GM21526 (cell line): Measurements from ENCODE around the gene SSR4.

Experiments
- ATAC-seq: cut with Tn5 transposase; IDR thresholded peaks from one replicate; pipeline ENCODE4 v1.9.1; 2021; ENCODE audit warnings: moderate library complexity; ENCODE audit not compliant: unreplicated experiment, low FRiP score

The SSR4 gene

DNA sequence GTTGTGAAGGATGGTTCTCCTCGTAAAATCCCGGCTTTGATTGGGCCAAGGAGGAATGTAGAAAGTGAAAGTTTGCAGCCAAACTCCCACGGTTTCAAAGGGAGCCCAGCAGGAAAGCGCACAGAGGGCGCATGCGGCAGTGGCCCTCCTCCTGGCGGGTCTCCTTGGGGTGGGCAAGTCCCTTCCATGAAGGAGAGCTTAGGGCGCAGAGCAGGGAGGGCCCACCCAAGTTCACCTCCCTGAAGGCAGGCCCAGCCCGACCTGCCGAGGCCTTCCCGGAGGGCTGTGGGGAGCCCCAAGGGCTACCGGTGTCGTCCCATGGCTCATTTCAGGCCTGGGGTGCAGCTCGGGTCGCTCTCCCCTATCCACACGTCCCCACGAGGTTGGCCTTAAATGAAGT, 33.8 kb downstream of the SSR4 start:
- ATAC-seq = no peak

DNA sequence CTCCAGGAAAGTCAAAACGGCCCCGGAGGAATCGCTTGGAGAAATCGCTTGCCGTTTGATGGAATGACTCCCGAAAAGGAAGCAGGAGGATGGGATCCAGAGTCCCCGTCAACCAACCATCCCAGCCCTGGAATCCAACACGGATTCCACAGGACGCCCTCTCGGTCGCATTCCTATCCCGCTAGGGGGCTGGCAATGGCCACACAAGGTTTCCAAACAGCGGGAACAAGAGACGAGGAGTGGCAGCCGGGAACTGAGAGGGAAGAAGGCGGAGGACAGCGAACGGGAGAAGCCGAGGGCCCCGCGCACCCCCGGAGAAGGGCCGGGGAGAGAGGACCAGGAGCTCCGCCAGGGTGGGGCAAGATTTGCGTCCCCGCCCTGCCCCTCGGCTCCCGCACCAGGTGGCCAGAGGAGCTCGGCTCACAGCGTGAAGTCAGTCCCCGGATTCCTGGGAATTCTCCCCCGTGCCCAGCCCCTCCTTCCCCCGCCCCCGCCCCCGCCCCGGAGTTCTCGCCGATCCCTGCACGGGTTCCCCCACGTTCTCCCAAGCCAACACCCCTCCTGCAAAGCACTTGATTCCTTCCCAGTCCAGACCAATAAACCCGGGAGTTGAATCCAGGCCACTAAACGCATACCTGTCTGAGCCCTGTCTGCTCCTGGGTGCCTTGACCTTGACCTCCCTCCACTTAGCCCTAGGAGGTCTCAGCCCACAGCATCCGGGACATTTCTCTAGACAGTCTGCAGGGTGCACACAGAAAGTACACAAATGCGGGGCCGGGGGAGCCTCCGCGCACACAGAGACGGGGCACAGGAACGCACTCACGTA, 34.5 kb downstream of the SSR4 start:
- ATAC-seq = no peak

DNA sequence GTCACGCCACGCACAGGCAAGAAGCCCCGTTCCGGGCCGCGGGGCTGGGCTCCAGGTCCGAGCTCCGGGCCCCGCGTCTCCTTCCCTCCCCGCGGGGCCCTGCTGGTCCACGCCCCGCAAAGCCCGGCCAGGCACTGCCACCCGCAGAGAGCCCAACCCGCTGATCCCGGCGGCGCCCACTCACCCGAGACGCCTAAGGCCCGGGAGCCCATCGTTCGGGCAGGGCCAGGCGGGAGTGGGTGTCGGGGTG, 35.0 kb downstream of the SSR4 start:
- ATAC-seq = no peak

DNA sequence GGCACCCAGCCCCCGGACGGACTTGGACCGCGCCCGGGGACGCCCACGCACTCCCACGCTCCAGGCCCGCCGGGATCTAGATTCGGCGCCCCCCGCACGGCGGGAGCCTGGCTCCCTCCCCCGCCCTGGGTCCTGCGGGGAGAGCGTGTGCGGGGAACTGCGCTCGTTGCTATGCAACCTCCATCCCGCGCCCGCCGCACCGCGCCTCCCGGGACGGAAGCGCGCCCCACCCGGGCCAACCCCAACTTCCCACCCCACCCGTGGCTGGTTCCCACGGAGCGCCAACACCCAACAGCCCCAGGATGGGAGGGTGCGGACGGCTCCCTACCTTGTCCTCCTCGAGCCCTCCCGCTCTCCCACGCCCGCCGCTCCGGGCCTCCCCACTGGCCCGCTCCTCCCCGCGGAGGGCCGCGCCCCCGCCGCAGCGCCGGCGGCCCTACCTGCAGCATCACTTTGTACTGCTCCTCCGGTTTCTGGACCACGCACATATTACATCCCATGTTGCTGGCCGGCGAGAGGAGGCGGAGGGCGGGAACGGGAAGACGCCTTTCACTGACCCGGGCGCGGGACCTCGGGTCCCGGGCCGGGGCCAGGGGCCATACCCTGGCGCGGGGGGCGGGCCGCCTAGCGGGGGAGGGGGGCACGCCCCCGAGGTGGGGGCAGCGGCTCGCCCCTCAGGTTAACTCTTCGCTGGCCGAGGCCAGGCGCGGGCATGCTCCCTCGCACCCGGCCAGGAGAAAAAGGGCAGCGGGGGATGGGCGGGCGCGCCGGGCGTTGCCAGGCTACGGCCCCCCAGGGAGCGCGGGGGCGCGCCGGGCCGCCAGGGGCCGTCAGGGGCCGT, 35.6 kb downstream of the SSR4 start, which contains the start of gene PDZD4:
TSS of gene PDZD4 (minus strand) at position 746 of the 841 bp plus-strand sequence. CDS start at position 500, 246 bp downstream.
- no peak for ATAC-seq

DNA sequence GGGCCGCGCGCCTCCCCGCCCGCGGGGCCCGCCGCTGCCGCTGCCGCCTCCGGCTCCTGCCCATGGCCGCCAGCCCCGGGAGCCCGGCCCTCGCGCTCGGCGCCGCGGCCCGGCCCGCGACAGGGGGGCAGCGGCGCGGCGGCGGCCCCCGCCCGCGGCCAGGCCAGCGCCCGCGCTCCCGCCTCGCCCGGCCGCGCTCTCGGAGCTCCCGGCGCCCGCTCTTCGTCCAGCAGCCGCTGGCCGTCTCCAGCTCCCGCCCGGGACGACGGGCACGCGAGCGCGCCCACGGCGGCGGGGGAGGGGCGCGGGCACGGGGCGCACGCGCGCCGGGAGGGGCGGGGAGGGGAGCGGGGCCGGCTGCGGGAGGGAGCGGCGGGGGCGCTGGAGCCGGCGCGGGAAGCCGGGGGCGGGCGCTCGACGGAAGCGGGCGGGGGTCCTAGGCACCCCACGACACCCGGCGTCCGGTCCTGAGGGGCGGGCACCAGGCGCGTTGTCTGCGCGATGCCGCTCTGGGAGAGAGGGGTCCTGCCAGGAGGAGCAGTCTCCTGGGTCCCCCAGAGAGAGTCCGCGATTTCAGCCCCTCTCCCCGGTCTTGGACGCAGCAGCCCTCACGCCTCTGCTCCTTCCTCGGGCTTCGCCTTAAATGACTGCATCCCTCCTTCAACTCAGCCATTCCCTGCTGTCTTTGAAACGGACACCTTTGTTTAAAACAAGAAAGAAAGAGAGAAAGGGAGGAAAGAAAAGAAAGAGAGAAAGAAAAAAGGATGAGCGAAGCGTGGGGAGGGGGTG, 36.4 kb downstream of the SSR4 start:
- ATAC-seq = no peak

DNA sequence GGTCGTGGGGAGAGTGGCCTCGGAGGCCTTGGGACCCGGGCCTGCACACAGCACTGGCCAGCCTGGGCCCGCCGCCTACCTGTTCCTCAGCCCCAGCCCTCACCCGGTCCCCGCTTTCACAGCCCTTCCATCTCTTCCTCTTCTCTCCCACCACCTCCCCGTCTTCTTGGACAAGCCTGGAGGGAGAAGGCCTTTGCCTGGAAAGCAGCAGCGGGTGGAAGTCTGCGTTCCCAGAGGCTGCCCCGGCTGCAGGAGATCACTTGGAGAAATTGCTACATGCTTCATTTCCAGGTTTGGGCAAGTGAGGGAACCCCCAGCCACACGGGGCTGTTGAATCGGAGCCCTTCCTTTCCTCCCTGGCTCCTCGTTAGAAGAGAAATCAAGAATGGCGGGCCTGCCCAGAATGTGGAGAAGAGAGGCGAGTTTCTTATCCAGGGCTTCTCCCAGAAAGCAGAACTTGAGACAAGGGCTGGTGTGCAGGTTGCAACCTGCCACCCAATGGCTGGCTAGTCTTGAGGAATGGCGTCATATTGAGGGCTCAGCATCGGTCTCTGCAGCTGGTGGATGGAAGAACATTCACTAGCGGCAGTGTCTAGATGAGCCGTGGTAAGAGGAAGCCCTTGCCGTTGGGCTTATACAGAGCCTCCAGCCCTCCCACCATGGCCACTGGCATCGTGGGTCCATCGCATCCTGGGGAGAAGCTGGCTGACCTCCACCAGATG, 37.1 kb downstream of the SSR4 start:
- ATAC-seq = no peak

DNA sequence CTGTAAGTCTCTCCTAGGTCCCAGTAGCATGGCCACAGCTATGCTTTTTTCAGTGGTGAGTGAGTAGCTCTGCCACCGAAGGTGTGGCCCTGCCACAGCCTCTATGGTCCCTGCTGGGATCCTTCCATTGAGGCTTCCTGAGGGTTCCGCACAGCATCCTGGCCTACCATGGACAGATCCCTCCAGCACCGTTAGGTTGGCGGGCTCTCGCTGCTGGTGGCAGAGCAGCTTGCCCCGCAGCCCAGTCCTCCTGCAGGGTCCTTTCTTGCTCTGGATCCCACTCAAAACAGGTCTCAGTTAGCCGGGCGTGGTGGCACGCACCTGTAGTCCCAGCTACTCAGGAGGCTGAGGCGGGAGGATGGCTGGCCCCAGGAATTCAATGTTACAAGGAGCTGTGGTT, 38.3 kb downstream of the SSR4 start:
- ATAC-seq = no peak

DNA sequence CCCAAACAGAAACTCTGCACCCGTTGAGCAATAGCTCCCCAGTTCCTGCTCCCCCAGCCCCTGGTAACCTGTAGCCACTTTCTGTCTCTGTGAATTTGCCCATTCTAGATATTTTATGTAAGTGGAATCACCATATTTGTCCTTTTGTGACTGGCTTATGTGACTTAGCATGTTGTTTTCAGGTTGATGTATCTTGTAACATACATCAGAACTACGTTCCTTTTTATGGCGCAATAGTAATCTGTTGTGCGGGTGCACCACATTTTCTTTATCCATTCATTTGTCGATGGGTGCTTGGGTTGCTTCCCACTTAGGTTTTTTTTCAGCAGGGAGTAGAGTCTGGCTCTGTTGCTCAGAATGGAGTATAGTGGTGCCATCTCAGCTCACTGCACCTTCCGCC, 42.5 kb downstream of the SSR4 start:
- ATAC-seq = no peak

DNA sequence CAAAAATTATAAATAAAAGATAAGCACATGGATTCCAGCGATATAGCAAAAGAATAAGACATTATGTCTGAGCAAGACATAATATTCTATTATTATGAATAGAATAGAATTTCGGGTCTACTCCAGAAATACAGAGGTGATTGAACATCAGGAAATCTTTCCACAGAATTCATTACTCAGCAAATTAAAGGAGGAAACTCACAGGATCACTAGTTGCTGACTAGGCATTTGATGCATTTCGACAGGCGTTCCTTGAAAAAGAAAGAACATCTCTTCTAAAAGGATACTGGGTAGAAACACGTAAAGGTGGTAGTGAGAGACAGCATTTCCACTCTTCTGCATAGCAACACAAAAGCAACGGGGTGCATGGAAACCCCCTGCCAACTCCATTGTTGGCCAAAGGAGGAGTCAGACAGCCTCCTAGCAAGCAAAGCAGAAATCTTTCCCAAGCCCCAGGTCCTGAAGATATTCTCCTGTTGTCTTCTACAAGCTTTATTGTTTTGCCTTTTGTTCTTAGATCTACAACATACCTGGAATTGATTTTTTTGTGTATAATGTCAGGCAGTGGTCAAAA, 50.1 kb downstream of the SSR4 start:
- ATAC-seq = no peak

DNA sequence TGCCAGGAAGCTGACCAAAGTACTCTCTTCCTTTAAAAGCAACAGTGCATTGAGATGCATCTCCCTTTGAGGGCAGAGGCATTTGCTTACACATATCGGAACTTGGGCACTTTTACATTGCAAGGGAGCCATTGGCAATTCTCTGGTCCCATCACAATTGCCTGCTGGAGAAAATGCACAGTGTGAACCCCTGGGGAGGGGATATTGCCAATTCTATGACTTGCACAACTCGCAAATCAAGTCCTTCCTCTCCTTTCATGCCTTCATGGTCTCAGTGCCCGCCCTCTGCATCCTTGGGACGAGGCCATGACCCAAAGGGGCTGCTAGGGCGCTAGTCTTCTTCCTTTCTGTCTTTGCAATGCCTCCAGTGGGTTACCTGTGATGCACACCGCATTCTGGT, 50.7 kb downstream of the SSR4 start:
- ATAC-seq = no peak

DNA sequence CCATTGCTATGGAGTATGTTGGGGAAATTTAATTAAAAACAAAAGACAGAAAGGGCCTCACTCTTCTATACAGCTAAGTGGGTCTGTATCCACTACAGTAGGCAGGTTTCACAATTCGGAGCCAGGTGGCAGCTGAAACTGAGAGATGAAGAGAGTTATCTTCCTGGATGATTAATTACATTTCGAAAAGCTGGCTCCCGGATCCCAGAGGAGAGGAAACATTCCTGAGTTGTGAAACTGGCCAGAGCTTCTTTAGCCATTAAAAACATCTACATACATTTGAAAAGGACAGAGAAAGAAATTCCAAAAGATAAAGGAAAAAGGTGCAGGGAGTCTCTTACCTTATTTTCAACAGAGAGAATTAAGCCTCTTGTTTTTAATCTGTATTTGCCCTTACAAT, 51.4 kb downstream of the SSR4 start:
- ATAC-seq = no peak
